Activated naive CD8-positive, alpha-beta T cell (primary cell): Measurements from ENCODE around the gene CASP1.

Source experiments
- H3K27ac Mint-ChIP-seq: one replicate; pipeline ENCODE4 v1.8.0; 2021; ENCODE audit warnings: mixed read lengths
- H3K27me3 Mint-ChIP-seq: one replicate; pipeline ENCODE4 v1.8.0; 2021; ENCODE audit warnings: mixed read lengths
- H3K36me3 Mint-ChIP-seq: one replicate; pipeline ENCODE4 v1.8.0; 2021; ENCODE audit warnings: mixed read lengths
- H3K4me1 Mint-ChIP-seq: one replicate; pipeline ENCODE4 v1.8.0; 2021; ENCODE audit warnings: low read depth, mixed read lengths
- H3K4me3 Mint-ChIP-seq: one replicate; pipeline ENCODE4 v1.8.0; 2021; ENCODE audit warnings: mild to moderate bottlenecking, mixed read lengths
- H3K9me3 Mint-ChIP-seq: one replicate; pipeline ENCODE4 v1.8.0; 2021; ENCODE audit warnings: low read depth, mixed read lengths

CASP1 gene

GRCh38 chr11:104979839-104980238 is 55.1 kb downstream of the CASP1 start:
- Mint-ChIP-seq H3K27ac (no peak overlapping the region), H3K27me3 (no peaks in the 10 kb centered on the region), H3K9me3 (no peaks in the 10 kb centered on the region), H3K36me3 (no peaks in the 10 kb centered on the region), H3K4me3 (no peak overlapping the region), H3K4me1 (no peaks in the 10 kb centered on the region)
